Activated T-cell treated with anti-CD3 and anti-CD28 coated beads for 24 hours (primary cell): ENCODE data around the gene PARP1.
"Not testable (repeated sequence)": the region's sequence is repeated elsewhere in the genome, so short reads cannot be mapped to it uniquely, and the experiment has no call there.

Source experiments
- DNase-seq: peaks from one replicate; pipeline ENCODE4 v3.0.0-alpha.2; 2020; ENCODE audit warnings: low read depth

PARP1 gene

GRCh38 chr1:226350519-226350865 lies 57.4 kb downstream of the PARP1 start:
- no peak for DNase-seq

GRCh38 chr1:226349801-226350518 lies 57.9 kb downstream of the PARP1 start:
- DNase-seq = no peak

- no peak for DNase-seq
Observed at GRCh38 chr1:226349081-226349480, 58.8 kb downstream of the PARP1 start.

- DNase-seq = no peak
Observed at GRCh38 chr1:226344441-226345259, 63.2 kb downstream of the PARP1 start.

- DNase-seq = no peak
Observed at GRCh38 chr1:226342656-226343055, 65.2 kb downstream of the PARP1 start.

GRCh38 chr1:226340111-226340510 lies 67.8 kb downstream of the PARP1 start:
- DNase-seq = not testable (repeated sequence)

GRCh38 chr1:226337276-226337875 lies 70.5 kb downstream of the PARP1 start:
- DNase-seq = no peak

GRCh38 chr1:226335661-226336060 lies 72.2 kb downstream of the PARP1 start:
- DNase-seq = no peak

GRCh38 chr1:226332947-226333346 lies 74.9 kb downstream of the PARP1 start:
- no peak for DNase-seq

GRCh38 chr1:226329237-226329636 lies 78.7 kb downstream of the PARP1 start:
- DNase-seq = no peak

- no peak for DNase-seq
Observed at GRCh38 chr1:226327761-226328162, 80.1 kb downstream of the PARP1 start.

- no peak for DNase-seq
Observed at GRCh38 chr1:226325178-226325577, 82.7 kb downstream of the PARP1 start.

- no peak for DNase-seq
Observed at GRCh38 chr1:226324479-226324878, 83.4 kb downstream of the PARP1 start.

- DNase-seq = no peak
Observed at GRCh38 chr1:226322986-226323385, 84.9 kb downstream of the PARP1 start.

GRCh38 chr1:226320930-226321329 lies 87.0 kb downstream of the PARP1 start:
- DNase-seq = no peak

GRCh38 chr1:226318471-226318870 lies 89.4 kb downstream of the PARP1 start:
- DNase-seq = no peak

GRCh38 chr1:226314055-226314454 lies 93.8 kb downstream of the PARP1 start:
- no peak for DNase-seq

GRCh38 chr1:226312065-226312464 lies 95.8 kb downstream of the PARP1 start:
- no peak for DNase-seq

GRCh38 chr1:226311376-226311775 lies 96.5 kb downstream of the PARP1 start:
- DNase-seq = no peak
